Vagina (tissue), 2 donors: ENCODE results near the gene LRRC74A. TPM values are rescaled to one million over a fixed set of nuclear protein-coding genes. Genes with fewer than 3 reads are reported as not detected.
A peak's percentile ranks its signal among the peaks of the same experiment; 100 is the strongest.

Experiments
- DNase-seq, 2 donors: peaks; one replicate each; pipeline ENCODE4 v3.0.0-alpha.2; 2017; ENCODE audit errors: extremely low spot score in 2 of 2
- H3K27ac ChIP-seq: fragments of 200-600 bp; sonication (generic); one replicate; pipeline ENCODE4 v1.5.1; 2019
- H3K27me3 ChIP-seq: fragments of 200-600 bp; sonication (generic); one replicate; pipeline ENCODE4 v1.5.1; 2019
- H3K36me3 ChIP-seq, 2 donors: fragments of 200-600 bp; sonication (generic); one replicate each; pipeline ENCODE4 v1.5.1; 2017 to 2019
- H3K4me1 ChIP-seq: fragments of 200-600 bp; sonication (generic); one replicate; pipeline ENCODE4 v1.5.1; 2019
- H3K4me3 ChIP-seq, 2 donors: fragments of 200-600 bp; sonication (generic); 1 replicate in 1 of 2; 2 replicates in 1 of 2; pipeline ENCODE4 v1.5.1; 2016 to 2019
- H3K9me3 ChIP-seq: fragments of 200-600 bp; sonication (generic); one replicate; pipeline ENCODE4 v1.5.1; 2019
- POLR2A ChIP-seq, 2 donors: fragments of 450-650 bp; IDR thresholded peaks; one replicate each; pipeline ENCODE4 v1.6.1; 2017; ENCODE audit warnings: antibody characterized with exemption in 2 of 2, mild to moderate bottlenecking in 2 of 2, moderate library complexity in 2 of 2
- POLR2AphosphoS5 ChIP-seq, 2 donors: sonication (generic); formaldehyde crosslinking; IDR thresholded peaks; one replicate each; pipeline ENCODE4 v1.9.0; 2017; ENCODE audit warnings: antibody characterized with exemption in 2 of 2, mild to moderate bottlenecking in 2 of 2, low read depth in 1 of 2; ENCODE audit not compliant: insufficient read depth in 1 of 2
- intact Hi-C: fragments of 100-400 bp; cut with DNase I; formaldehyde crosslinking; loops from one replicate; pipeline ENCODE4 v1.15.1; 2023
- total RNA-seq: library from RNA; depleted of rRNA; stranded (reverse); fragments of >200 nt; gene quantifications from one replicate; pipeline ENCODE4 v1.2.3, GENCODE V29; 2016
- TF ChIP-seq, protein P1 (sequence below), 3 experiments: fragments of 450-650 bp in 2 of 3; fragments of 200-600 bp in 1 of 3; sonication (generic) in 1 of 3; IDR thresholded peaks; one replicate each; pipeline ENCODE4 v1.5.1; 2017 to 2019; ENCODE audit warnings: antibody characterized with exemption in 3 of 3, mild to moderate bottlenecking in 2 of 3, moderate library complexity in 2 of 3

Gene LRRC74A
- total RNA-seq: not detected

DNA sequence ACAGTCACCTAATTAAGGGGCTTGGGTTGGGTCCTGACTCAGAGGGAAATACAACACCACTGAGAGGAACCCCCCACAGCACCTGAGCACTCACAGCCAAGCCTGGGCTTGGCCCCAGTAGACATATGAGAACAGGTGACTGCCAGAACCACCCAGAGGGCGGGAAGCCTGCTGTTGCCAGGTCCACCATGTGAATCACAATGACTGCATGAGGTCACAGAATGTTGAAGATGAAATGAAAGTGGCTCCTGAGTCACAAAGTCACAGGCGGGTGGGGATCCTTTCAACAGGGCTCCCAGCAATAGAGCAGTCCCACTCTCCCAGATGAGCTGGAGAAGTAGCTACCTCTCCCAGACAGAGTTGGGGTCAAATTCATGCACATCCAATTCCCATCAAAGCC lies at the start of gene LRRC74A:
Gene LRRC74A (plus strand): TSS at position 287 of the 400 bp plus-strand sequence. CDS start 290 bp downstream, outside the sequence.
- Histone ChIP-seq H3K27me3 (no peaks in the 10 kb centered on the region), H3K27ac (no peak within 1 kb of the TSS), H3K4me1 (peaks cover 8% of the 10 kb centered on the region), H3K9me3 (no peaks in the 10 kb centered on the region), H3K4me3 (no peak within 1 kb of the TSS), H3K36me3 (no peaks in the 10 kb centered on the region)
- no peak for DNase-seq
- TF ChIP-seq POLR2AphosphoS5 (IDR thresholded peaks at IDR 0.05; ENCODE audit: insufficient read depth in 1 of 2, low read depth in 1 of 2) (no peak), POLR2A (IDR thresholded peaks at IDR 0.05) (no peak)
- TF ChIP-seq, protein P1, sequence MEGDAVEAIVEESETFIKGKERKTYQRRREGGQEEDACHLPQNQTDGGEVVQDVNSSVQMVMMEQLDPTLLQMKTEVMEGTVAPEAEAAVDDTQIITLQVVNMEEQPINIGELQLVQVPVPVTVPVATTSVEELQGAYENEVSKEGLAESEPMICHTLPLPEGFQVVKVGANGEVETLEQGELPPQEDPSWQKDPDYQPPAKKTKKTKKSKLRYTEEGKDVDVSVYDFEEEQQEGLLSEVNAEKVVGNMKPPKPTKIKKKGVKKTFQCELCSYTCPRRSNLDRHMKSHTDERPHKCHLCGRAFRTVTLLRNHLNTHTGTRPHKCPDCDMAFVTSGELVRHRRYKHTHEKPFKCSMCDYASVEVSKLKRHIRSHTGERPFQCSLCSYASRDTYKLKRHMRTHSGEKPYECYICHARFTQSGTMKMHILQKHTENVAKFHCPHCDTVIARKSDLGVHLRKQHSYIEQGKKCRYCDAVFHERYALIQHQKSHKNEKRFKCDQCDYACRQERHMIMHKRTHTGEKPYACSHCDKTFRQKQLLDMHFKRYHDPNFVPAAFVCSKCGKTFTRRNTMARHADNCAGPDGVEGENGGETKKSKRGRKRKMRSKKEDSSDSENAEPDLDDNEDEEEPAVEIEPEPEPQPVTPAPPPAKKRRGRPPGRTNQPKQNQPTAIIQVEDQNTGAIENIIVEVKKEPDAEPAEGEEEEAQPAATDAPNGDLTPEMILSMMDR (IDR thresholded peaks at IDR 0.05): no peak
- intact Hi-C loops: no loop called here

GRCh38 chr14:76776428-76777251 lies 49.6 kb upstream of the LRRC74A start:
- H3K4me1 ChIP-seq: peaks cover 40% of the 10 kb centered on the region
- intact Hi-C loops: no loop called here
- H3K36me3 ChIP-seq: peaks cover 0 to 2% of the 10 kb centered on the region in 2 donors
- H3K9me3 ChIP-seq: no peaks in the 10 kb centered on the region
- H3K27me3 ChIP-seq: no peaks in the 10 kb centered on the region
- H3K27ac ChIP-seq: no peak overlapping the region
- TF ChIP-seq POLR2AphosphoS5 (IDR thresholded peaks at IDR 0.05; ENCODE audit: insufficient read depth in 1 of 2, low read depth in 1 of 2) (no peak), POLR2A (IDR thresholded peaks at IDR 0.05) (no peak)
- TF ChIP-seq, protein P1 (IDR thresholded peaks at IDR 0.05): no peak
- peak in 1 of 2 donors; percentile 87 for DNase-seq
- no peak overlapping the region for H3K4me3 ChIP-seq

DNA sequence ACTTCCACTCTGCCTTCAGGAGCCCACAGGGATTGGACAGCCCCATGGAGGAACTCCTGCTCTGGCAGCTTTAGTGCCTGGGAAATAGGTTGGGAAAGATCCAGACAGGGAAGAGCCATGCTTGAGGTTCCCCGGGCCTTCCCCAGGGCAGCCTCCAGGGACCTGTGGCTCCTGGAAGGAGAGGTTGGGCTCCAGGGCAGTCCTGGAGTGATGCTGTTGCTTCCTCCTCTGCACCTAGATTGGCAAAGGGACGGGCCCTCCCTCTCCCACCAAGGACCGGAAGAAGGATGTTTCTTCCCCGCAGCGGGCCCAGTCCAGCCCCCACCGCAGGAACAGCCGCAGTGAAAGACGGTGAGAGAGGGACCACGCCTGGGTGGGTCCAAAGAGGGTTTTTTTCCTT lies 48.5 kb upstream of the LRRC74A start:
- peaks cover 39% of the 10 kb centered on the region for H3K4me1 ChIP-seq
- no peak overlapping the region for H3K4me3 ChIP-seq
- DNase-seq: peak in 1 of 2 donors; percentile 31
- intact Hi-C loops: no loop called here
- TF ChIP-seq POLR2AphosphoS5 (IDR thresholded peaks at IDR 0.05; ENCODE audit: insufficient read depth in 1 of 2, low read depth in 1 of 2) (no peak), POLR2A (IDR thresholded peaks at IDR 0.05) (no peak)
- TF ChIP-seq, protein P1 (IDR thresholded peaks at IDR 0.05): no peak
- peaks cover 0 to 10% of the 10 kb centered on the region in 2 donors for H3K36me3 ChIP-seq
- H3K27ac ChIP-seq: no peak overlapping the region
- no peaks in the 10 kb centered on the region for H3K27me3 ChIP-seq
- no peaks in the 10 kb centered on the region for H3K9me3 ChIP-seq

DNA sequence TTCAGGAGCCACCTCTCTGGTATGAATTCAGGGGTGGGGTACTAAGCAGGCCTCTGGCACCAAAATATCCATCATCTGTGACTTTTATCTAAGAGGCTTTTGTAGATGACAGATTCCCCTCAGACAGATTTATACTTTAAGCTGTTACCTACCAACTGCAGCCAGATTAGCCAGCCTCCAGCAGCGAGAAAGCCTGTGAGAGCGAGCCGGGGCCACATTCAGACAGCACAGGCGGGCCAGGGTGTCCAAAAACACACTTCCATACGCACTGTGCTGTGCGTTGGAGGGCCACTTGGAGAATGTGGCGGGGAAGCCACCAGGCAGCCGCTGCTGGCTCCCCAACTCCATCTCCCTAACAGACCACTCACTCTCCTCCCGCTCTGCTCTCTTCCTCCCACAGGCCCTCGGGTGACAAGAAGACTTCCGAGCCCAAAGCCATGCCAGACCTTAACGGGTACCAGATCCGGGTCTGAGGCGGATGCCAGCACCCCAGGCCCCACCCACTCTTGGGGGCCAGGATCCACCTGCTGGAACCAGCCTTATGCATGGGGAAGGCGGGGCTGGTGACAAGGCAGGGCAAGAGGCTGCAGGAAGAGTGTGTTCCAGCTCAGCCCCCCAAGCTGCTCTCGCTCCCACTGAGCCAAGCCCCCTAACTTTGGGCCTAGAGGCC lies 47.5 kb upstream of the LRRC74A start:
- peak; percentile 75 to 85 for DNase-seq

More for the DNA sequence above, 47.5 kb upstream of the LRRC74A start:
- Histone ChIP-seq H3K4me1 (peaks cover 29% of the 10 kb centered on the region), H3K27ac (no peak overlapping the region), H3K4me3 (no peak overlapping the region), H3K27me3 (no peaks in the 10 kb centered on the region), H3K9me3 (no peaks in the 10 kb centered on the region), H3K36me3 (peaks cover 0 to 10% of the 10 kb centered on the region in 2 donors)
- TF ChIP-seq POLR2A (IDR thresholded peaks at IDR 0.05): no peak
- TF ChIP-seq, protein P1 (IDR thresholded peaks at IDR 0.05): no peak
- TF ChIP-seq POLR2AphosphoS5 (IDR thresholded peaks at IDR 0.05; ENCODE audit: insufficient read depth in 1 of 2, low read depth in 1 of 2): no peak
- intact Hi-C loops: no loop called here
